ENCODE data around the gene HNRNPA0. TPM values are rescaled to one million over a fixed set of nuclear protein-coding genes. Genes with fewer than 3 reads are reported as not detected.
A peak's percentile ranks its signal among the peaks of the same experiment; 100 is the strongest.

Gene HNRNPA0
- total RNA-seq (2011; cell fraction: chromatin; rRNA removed; ENCODE audit: low replicate concordance): 5.5 and 7.0 TPM in 2 replicates
- 5.8 and 7.3 TPM in 2 replicates for total RNA-seq (2011; cell fraction: nucleolus; rRNA removed)
- total RNA-seq (2011; cell fraction: nucleoplasm; rRNA removed): 8.4 and 11.3 TPM in 2 replicates
- total RNA-seq (2014; rRNA removed): 9.9 and 10.9 TPM in 2 replicates
- total RNA-seq (2014; rRNA removed; fragmentation: Illumina TruSeq; extraction: Trizol): 9.2 and 10.3 TPM in 2 replicates
- 14.0 and 14.1 TPM in 2 replicates for total RNA-seq (2015; rRNA removed; fragmentation: Illumina TruSeq; extraction: Trizol)
- 29.8 and 33.3 TPM in 2 replicates for total RNA-seq (2021)
- polyA plus RNA-seq (2011; rRNA removed): 10.7 and 11.0 TPM in 2 replicates
- polyA plus RNA-seq (2011; cell fraction: cytosol; rRNA removed): 8.9 and 13.6 TPM in 2 replicates
- 4.6 and 4.7 TPM in 2 replicates for polyA plus RNA-seq (2011; cell fraction: nucleus; rRNA removed)
- polyA plus RNA-seq (2012): 22.8 and 30.2 TPM in 2 replicates
- polyA plus RNA-seq (2014; fragmentation: Illumina TruSeq; extraction: Trizol): 20.2 and 27.4 TPM in 2 replicates
- 1 to 10 TPM; 5.0 to 5.7 TPM for polyA plus RNA-seq (2014; fragmentation: Nextera tagmentation; extraction: Ambion mirVana)
- 24.6 and 26.7 TPM in 2 replicates for polyA plus RNA-seq (2014; rRNA removed)
- polyA minus RNA-seq (2011; rRNA and poly(A)+ RNA removed): 6.5 and 8.4 TPM in 2 replicates
- polyA minus RNA-seq (2011; cell fraction: cytosol; rRNA and poly(A)+ RNA removed): 7.5 and 8.3 TPM in 2 replicates
- polyA minus RNA-seq (2011; cell fraction: nucleus; rRNA and poly(A)+ RNA removed): 3.9 and 7.9 TPM in 2 replicates
- percentile 98 among the genes with signal in this experiment for Bru-seq, nascent RNA
- percentile 96 among the genes with signal in this experiment for BruChase-seq, experiment 1, labeled RNA remaining after a 2-hour chase
- percentile 98 among the genes with signal in this experiment for BruChase-seq, experiment 2, labeled RNA remaining after a 6-hour chase
- long read RNA-seq, experiment 1, full-length matches to known transcripts: 61 of 62 reads
- long read RNA-seq, experiment 1, partial matches to known transcripts: 0 of 62 reads
- long read RNA-seq, experiment 1, other reads (novel, unspliced or antisense): 1 of 62 reads
- long read RNA-seq, experiment 2, full-length matches to known transcripts: 274 of 276 reads
- long read RNA-seq, experiment 2, partial matches to known transcripts: 0 of 276 reads
- long read RNA-seq, experiment 2, other reads (novel, unspliced or antisense): 2 of 276 reads
- long read RNA-seq, experiment 3, full-length matches to known transcripts: 18 of 18 reads
- long read RNA-seq, experiment 3, partial matches to known transcripts: 0 of 18 reads
- long read RNA-seq, experiment 3, other reads (novel, unspliced or antisense): 0 of 18 reads

DNA sequence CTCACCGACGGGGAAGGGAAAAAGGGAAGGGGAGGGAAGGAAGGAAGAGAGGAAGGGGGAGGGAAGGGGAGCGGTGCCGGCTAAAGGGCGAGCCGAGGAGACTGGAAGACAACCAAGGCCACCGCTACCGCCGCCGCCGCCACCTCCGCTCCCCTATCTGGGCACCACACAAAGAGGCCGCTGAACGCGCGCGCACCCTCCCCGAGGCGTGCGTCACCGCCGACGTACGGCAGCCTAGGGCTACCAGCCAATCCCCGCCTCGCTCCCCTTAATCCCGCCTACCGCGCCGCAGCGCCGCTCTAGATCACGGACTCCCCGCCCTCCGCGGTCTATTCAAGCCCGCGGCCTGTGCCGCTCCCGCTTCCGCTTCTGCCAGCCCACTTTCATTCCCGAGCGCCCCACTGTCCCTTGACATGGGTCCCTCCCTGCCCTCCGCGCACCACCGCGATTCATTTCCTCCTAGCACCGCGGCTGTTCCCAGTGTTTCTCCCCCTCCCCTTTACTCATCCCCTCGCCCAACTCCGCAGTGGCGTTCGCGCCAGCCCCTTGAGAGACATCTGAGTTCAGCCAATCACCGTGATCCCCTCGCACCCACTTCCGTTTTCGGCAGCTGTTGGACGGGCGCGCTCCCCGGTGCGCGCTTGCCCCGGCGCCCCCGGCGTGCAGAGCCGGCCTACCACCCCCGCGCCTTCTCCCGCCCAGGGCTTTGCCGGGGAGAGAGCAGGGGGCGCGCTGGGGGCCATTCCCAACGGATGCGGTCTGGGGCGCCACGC lies at the start of gene HNRNPA0:
Gene HNRNPA0 (minus strand): TSS at position 176 of the 773 bp plus-strand sequence. CDS start 297 bp downstream, outside the sequence.
- POLR2A ChIA-PET: interaction anchor here (0.6 to 2.0 kb wide), 13 partner anchors 9 to 926 kb away, joined by 3 to 15 read pairs (median 3); no protein-coding TSS in a partner anchor
- peaks cover 0 to 16% of the 10 kb centered on the region in 2 experiments; a peak in 3 of 5 replicates for H3K4me1 ChIP-seq (replicated peaks in 1 of 2; ENCODE audit: control insufficient read depth in 2 of 2, insufficient read depth in 2 of 2, low read length in 2 of 2)
- peaks cover 21% of the 10 kb centered on the region; the same call in 2 of the 3 replicates for H3K36me3 ChIP-seq (ENCODE audit: control insufficient read depth, insufficient read depth, low read length)
- H3K9ac ChIP-seq (ENCODE audit: insufficient read depth in 1 of 2, low read depth in 2 of 2, low read length in 2 of 2): peak within 1 kb of the TSS; percentile 98 to 100
- ATAC-seq (peak; percentile 91), FAIRE-seq (peak; percentile 85), DNase-seq (ENCODE audit: extremely low read depth in 1 of 4, low spot score in 3 of 4) (peak; percentile 94 to 98 (median 96))
- no peaks in the 10 kb centered on the region for H3K9me1 ChIP-seq (ENCODE audit: control insufficient read depth, insufficient read depth, low read length)
- WGBS (ENCODE audit: insufficient coverage, low coverage, missing lambda C conversion rate): under 1% methylated on average over 66 of the region's 79 CpGs
- H4K20me1 ChIP-seq (replicated peaks; ENCODE audit: control insufficient read depth, insufficient read depth, low read length): peaks cover 28% of the 10 kb centered on the region
- H3K27me3 ChIP-seq (ENCODE audit: control insufficient read depth in 2 of 2, insufficient read depth in 2 of 2, low read length in 2 of 2): peaks cover 5 to 6% of the 10 kb centered on the region in 2 experiments; a peak in 3 of 5 replicates
- BruUV-seq (replicated peaks): no TSS peak
- H2AFZ ChIP-seq (ENCODE audit: low read depth, low read length): peak within 1 kb of the TSS; percentile 97
- intact Hi-C loops (cut with micrococcal nuclease): loop anchor here (5.0 kb wide), 2 partner anchors 243 to 278 kb away; partner anchors contain the start of gene FAM13B
- peak within 1 kb of the TSS; percentile 93 for H3K4me2 ChIP-seq (ENCODE audit: insufficient read depth, low read length)
- in situ Hi-C loops (cut with MboI): no loop called here
- no peaks in the 10 kb centered on the region for H3K9me3 ChIP-seq (replicated peaks; ENCODE audit: control insufficient read depth, insufficient read depth, low read depth, low read length)
- H3K27ac ChIP-seq (ENCODE audit: extremely low read depth, low read depth, low read length): peak within 1 kb of the TSS; percentile 97
- H3K4me3 ChIP-seq: peak within 1 kb of the TSS; percentile 76
- CTCF ChIA-PET (ENCODE audit: low intra/inter-chr PET ratio): no interaction called here
- H3K79me2 ChIP-seq (ENCODE audit: control insufficient read depth, insufficient read depth, low read length): peaks cover 40% of the 10 kb centered on the region
- no peak for TF ChIP-seq ZNF311 (CRISPR knock-in tag; IDR thresholded peaks at IDR 0.05)
- TF ChIP-seq PHF20 (IDR thresholded peaks at IDR 0.05; ENCODE audit: partially characterized antibody): peak; percentile 63
- TF ChIP-seq, protein P1, sequence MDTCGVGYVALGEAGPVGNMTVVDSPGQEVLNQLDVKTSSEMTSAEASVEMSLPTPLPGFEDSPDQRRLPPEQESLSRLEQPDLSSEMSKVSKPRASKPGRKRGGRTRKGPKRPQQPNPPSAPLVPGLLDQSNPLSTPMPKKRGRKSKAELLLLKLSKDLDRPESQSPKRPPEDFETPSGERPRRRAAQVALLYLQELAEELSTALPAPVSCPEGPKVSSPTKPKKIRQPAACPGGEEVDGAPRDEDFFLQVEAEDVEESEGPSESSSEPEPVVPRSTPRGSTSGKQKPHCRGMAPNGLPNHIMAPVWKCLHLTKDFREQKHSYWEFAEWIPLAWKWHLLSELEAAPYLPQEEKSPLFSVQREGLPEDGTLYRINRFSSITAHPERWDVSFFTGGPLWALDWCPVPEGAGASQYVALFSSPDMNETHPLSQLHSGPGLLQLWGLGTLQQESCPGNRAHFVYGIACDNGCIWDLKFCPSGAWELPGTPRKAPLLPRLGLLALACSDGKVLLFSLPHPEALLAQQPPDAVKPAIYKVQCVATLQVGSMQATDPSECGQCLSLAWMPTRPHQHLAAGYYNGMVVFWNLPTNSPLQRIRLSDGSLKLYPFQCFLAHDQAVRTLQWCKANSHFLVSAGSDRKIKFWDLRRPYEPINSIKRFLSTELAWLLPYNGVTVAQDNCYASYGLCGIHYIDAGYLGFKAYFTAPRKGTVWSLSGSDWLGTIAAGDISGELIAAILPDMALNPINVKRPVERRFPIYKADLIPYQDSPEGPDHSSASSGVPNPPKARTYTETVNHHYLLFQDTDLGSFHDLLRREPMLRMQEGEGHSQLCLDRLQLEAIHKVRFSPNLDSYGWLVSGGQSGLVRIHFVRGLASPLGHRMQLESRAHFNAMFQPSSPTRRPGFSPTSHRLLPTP (IDR thresholded peaks at IDR 0.05; ENCODE audit: borderline replicate concordance, extremely low read depth, insufficient read length): no peak
- TF ChIP-seq PHB (CRISPR knock-in tag; IDR thresholded peaks at IDR 0.05): no peak
- TF ChIP-seq, protein P2, sequence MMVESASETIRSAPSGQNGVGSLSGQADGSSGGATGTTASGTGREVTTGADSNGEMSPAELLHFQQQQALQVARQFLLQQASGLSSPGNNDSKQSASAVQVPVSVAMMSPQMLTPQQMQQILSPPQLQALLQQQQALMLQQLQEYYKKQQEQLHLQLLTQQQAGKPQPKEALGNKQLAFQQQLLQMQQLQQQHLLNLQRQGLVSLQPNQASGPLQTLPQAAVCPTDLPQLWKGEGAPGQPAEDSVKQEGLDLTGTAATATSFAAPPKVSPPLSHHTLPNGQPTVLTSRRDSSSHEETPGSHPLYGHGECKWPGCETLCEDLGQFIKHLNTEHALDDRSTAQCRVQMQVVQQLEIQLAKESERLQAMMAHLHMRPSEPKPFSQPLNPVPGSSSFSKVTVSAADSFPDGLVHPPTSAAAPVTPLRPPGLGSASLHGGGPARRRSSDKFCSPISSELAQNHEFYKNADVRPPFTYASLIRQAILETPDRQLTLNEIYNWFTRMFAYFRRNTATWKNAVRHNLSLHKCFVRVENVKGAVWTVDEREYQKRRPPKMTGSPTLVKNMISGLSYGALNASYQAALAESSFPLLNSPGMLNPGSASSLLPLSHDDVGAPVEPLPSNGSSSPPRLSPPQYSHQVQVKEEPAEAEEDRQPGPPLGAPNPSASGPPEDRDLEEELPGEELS (CRISPR knock-in tag; IDR thresholded peaks at IDR 0.05; ENCODE audit: borderline replicate concordance): no peak
- TF ChIP-seq, protein P3, sequence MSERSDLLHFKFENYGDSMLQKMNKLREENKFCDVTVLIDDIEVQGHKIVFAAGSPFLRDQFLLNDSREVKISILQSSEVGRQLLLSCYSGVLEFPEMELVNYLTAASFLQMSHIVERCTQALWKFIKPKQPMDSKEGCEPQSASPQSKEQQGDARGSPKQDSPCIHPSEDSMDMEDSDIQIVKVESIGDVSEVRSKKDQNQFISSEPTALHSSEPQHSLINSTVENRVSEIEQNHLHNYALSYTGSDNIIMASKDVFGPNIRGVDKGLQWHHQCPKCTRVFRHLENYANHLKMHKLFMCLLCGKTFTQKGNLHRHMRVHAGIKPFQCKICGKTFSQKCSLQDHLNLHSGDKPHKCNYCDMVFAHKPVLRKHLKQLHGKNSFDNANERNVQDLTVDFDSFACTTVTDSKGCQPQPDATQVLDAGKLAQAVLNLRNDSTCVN (CRISPR knock-in tag; IDR thresholded peaks at IDR 0.05): peak; percentile 59; the same call in 1 of the 2 replicates

Data from K562 (cell line).